Measurements from ENCODE around the gene G6PC3. TPM values are rescaled to one million over a fixed set of nuclear protein-coding genes. Genes with fewer than 3 reads are reported as not detected.

G6PC3 gene
- total RNA-seq, 1 donor from 2014 or later, result 16.6 TPM

DNA sequence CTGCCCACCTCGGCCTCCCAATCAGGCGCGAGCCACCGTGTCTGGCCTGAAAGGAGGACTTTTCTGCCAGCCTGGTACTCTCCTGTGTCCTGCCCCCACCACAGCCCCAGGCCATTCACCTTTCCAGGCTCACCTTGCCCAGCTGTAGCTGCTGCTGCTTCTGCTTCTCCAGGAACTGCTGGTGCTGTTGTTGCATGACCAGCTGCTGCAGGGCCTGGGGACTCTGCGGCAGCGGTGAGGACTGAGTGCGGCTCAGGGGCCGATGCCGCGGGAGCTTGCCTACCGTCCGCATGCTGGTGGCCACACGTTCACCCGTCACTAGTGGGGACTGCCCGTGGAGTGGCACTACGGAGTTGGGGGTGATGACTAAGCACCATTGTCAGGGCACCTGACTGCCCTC lies 17.7 kb downstream of the G6PC3 start:
- Histone ChIP-seq H3K36me3 (no peaks in the 10 kb centered on the region), H3K9me3 (ENCODE audit: low read depth) (no peaks in the 10 kb centered on the region), H4K20me1 (ENCODE audit: low read depth) (no peaks in the 10 kb centered on the region)

DNA sequence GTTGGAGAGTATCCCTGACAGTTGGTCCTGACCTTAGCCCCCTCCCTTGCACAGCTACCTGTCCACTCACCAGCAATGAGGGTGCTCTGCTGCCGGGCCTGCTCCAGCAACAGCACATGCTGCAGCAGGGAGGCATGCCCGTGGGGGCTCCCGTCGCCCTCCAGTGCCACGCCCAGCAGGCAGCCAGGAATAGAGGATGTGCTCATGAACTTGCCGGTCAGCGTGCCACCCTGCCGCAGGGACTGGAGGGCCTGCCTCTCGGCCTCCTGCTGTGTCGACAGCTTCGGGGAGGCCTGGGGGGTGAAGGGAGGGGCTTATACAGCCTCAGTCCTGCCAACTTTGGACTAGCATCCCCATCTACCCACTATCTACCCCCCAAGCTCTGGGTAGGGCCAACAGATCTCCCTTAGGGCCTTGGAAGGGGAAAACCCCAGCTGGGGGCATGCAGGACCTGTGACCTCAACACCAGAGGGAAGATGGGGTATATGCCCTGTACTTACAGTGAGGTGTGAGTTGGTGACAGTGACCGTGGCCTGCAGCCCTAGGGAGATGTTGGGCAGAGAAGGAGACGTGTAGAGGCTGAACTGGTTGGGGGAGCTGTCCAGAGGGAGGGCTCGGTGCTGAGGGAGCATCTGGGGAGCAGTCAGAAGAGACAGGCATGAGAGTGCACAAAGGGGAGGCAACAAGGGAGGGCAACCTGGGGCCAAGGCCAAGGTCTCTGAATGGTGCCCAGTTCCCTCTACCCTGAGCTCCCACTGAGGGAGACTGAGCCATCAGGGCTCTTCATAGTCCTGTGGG lies 20.9 kb downstream of the G6PC3 start:
- DNase-seq (ENCODE audit: low spot score), result no peak
- H3K27ac Mint-ChIP-seq, result peak overlapping the region; percentile 29
- no peaks in the 10 kb centered on the region for H3K9me3 Mint-ChIP-seq
- no peak overlapping the region for H3K27ac ChIP-seq
- no peaks in the 10 kb centered on the region for H3K36me3 ChIP-seq
- H2AFZ ChIP-seq (replicated peaks), result no peak overlapping the region
- H3K27me3 Mint-ChIP-seq (ENCODE audit: insufficient read depth, low read depth), result peaks cover 7% of the 10 kb centered on the region
- peaks cover 49% of the 10 kb centered on the region for H3K4me1 Mint-ChIP-seq
- no peaks in the 10 kb centered on the region for H3K9me3 ChIP-seq (ENCODE audit: low read depth)
- H3K9ac ChIP-seq, result no peak overlapping the region
- peaks cover 7% of the 10 kb centered on the region for H3K79me2 ChIP-seq (ENCODE audit: low read depth)
- H4K20me1 ChIP-seq (ENCODE audit: low read depth), result no peaks in the 10 kb centered on the region
- H3K27me3 ChIP-seq, result no peaks in the 10 kb centered on the region
- peaks cover 32% of the 10 kb centered on the region for H3F3A ChIP-seq (ENCODE audit: low read depth)
- H3K4me1 ChIP-seq, result peaks cover 25% of the 10 kb centered on the region
- no peak overlapping the region for H3K4me2 ChIP-seq
- TF ChIP-seq EZH2phosphoT487 (IDR thresholded peaks at IDR 0.05) (no peak), EZH2 (IDR thresholded peaks at IDR 0.05) (no peak), CTCF (IDR thresholded peaks at IDR 0.05) (no peak)
- H3K4me3 ChIP-seq, result no peak overlapping the region
- H3K4me3 Mint-ChIP-seq, result no peak overlapping the region
- peaks cover 7% of the 10 kb centered on the region for H3K36me3 Mint-ChIP-seq

More for the DNA sequence above, 17.7 kb downstream of the G6PC3 start:
- TF ChIP-seq EZH2 (IDR thresholded peaks at IDR 0.05) (no peak), CTCF (IDR thresholded peaks at IDR 0.05) (no peak), EZH2phosphoT487 (IDR thresholded peaks at IDR 0.05) (no peak)
- H3K79me2 ChIP-seq (ENCODE audit: low read depth), result no peaks in the 10 kb centered on the region
- no peaks in the 10 kb centered on the region for H3K27me3 ChIP-seq
- H3K9me3 Mint-ChIP-seq, result no peaks in the 10 kb centered on the region
- peaks cover 13% of the 10 kb centered on the region for H3K36me3 Mint-ChIP-seq
- H3K4me3 ChIP-seq, result no peak overlapping the region
- no peak for DNase-seq (ENCODE audit: low spot score)
- H3K4me1 Mint-ChIP-seq, result peaks cover 38% of the 10 kb centered on the region
- peaks cover 34% of the 10 kb centered on the region for H3F3A ChIP-seq (ENCODE audit: low read depth)
- no peak overlapping the region for H3K4me2 ChIP-seq
- no peak overlapping the region for H3K4me3 Mint-ChIP-seq
- H3K27me3 Mint-ChIP-seq (ENCODE audit: insufficient read depth, low read depth), result peaks cover 4% of the 10 kb centered on the region
- no peak overlapping the region for H3K9ac ChIP-seq
- H3K4me1 ChIP-seq, result peaks cover 29% of the 10 kb centered on the region
- no peak overlapping the region for H3K27ac ChIP-seq
- no peak overlapping the region for H3K27ac Mint-ChIP-seq
- H2AFZ ChIP-seq (replicated peaks), result no peak overlapping the region

DNA sequence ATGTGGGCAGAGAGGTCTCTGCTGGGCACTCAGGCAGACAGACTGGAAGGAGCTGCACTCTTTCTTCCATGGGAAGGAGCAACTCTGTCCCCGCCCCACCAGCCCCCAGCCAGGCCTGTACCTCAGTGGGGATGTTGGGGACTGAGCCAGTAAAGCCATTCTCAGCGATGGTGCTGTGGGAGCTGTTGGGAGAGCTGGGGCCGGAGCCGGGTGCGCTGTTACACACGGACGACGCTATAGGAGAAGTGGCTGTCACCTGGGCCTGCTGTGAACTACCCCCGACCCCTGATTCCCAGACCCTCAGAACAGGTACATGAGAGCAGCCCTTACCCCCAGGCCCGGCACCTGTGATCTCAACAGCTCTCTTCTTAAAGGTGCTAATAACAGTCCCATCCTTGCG lies 21.5 kb downstream of the G6PC3 start:
- no peaks in the 10 kb centered on the region for H3K27me3 ChIP-seq
- H3K9me3 Mint-ChIP-seq, result no peaks in the 10 kb centered on the region
- no peak overlapping the region for H3K4me3 Mint-ChIP-seq
- TF ChIP-seq CTCF (IDR thresholded peaks at IDR 0.05), result no peak
- peaks cover 52% of the 10 kb centered on the region for H3K4me1 Mint-ChIP-seq
- peak overlapping the region; percentile 29 for H3K27ac Mint-ChIP-seq
- H3K27me3 Mint-ChIP-seq (ENCODE audit: insufficient read depth, low read depth), result peaks cover 5% of the 10 kb centered on the region
- H3K36me3 Mint-ChIP-seq, result peaks cover 7% of the 10 kb centered on the region
- H3K9ac ChIP-seq, result no peak overlapping the region
- peaks cover 7% of the 10 kb centered on the region for H3K79me2 ChIP-seq (ENCODE audit: low read depth)
- no peaks in the 10 kb centered on the region for H3K9me3 ChIP-seq (ENCODE audit: low read depth)
- H3K36me3 ChIP-seq, result no peaks in the 10 kb centered on the region
- no peak overlapping the region for H3K4me2 ChIP-seq
- H4K20me1 ChIP-seq (ENCODE audit: low read depth), result no peaks in the 10 kb centered on the region
- no peak for DNase-seq (ENCODE audit: low spot score)
- no peak overlapping the region for H3K27ac ChIP-seq
- H3F3A ChIP-seq (ENCODE audit: low read depth), result peaks cover 36% of the 10 kb centered on the region
- no peak overlapping the region for H3K4me3 ChIP-seq
- H3K4me1 ChIP-seq, result peaks cover 26% of the 10 kb centered on the region
- H2AFZ ChIP-seq (replicated peaks), result no peak overlapping the region

Data from neural progenitor cell (in vitro differentiated cells).